ENCODE data around the gene DNAJB1. TPM values are rescaled to one million over a fixed set of nuclear protein-coding genes. Genes with fewer than 3 reads are reported as not detected.

DNAJB1 gene
- total RNA-seq, 3 donors from 2014 or later: 104 to 110 (median 107) TPM

- ATAC-seq: no peak
- no peak overlapping the region for H3K4me3 ChIP-seq
- TF ChIP-seq, protein P1, sequence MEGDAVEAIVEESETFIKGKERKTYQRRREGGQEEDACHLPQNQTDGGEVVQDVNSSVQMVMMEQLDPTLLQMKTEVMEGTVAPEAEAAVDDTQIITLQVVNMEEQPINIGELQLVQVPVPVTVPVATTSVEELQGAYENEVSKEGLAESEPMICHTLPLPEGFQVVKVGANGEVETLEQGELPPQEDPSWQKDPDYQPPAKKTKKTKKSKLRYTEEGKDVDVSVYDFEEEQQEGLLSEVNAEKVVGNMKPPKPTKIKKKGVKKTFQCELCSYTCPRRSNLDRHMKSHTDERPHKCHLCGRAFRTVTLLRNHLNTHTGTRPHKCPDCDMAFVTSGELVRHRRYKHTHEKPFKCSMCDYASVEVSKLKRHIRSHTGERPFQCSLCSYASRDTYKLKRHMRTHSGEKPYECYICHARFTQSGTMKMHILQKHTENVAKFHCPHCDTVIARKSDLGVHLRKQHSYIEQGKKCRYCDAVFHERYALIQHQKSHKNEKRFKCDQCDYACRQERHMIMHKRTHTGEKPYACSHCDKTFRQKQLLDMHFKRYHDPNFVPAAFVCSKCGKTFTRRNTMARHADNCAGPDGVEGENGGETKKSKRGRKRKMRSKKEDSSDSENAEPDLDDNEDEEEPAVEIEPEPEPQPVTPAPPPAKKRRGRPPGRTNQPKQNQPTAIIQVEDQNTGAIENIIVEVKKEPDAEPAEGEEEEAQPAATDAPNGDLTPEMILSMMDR (IDR thresholded peaks at IDR 0.05): no peak
- H3K36me3 ChIP-seq (ENCODE audit: low read depth): no peaks in the 10 kb centered on the region
- no peak for DNase-seq
- intact Hi-C loops (cut with DNase I, micrococcal nuclease): no loop called here
- H3K4me1 ChIP-seq (ENCODE audit: low read depth): peaks cover 34% of the 10 kb centered on the region
- H3K9me3 ChIP-seq: no peaks in the 10 kb centered on the region
Measured at GRCh38 chr19:14476327-14476672, 41.9 kb downstream of the DNAJB1 start.

DNA sequence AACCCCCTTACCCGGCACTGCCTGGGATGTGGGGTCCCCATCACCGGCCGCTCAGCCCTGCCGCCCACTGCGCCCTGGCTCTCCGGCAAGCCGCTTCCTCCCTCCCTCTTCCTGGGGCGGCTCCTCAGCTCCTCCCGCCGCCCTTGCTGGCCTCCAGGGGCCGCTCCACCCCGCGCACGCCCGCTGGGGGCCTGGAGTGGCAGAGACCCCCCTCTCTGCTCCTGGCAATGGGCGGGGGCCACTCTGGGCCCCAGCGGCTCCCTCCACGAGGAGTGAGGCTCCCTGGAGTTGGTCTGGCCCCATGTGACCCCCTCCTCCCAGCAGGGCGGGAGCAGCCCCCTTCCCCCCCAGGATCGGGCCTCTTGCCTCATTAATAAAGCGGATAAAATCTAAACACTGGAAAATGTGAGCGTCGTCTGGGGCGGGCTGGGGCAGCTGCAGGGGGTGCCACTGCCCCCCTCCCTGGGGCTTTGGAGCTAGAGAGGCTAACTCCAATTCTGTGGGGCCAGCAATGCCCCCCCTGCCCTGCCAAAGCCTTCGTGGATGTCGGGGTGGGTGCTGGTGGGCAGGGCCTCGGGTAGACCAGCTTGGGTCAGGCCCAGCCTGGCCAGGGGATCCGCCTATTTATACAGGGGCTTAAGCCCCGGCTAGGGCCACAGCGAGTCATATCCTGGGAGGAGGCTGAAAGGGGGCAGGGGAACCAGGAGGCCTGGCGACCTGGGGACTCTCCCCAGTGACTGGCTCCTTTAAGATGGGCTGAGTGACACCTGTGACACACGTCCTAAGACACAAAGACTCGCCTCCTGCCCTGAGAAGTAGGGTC lies 42.7 kb downstream of the DNAJB1 start, which contains the start of gene PTGER1:
PTGER1 (minus strand) TSS at position 104 of the 823 bp plus-strand sequence. CDS start 1,034 bp downstream, outside the sequence.
- no peaks in the 10 kb centered on the region for H3K36me3 ChIP-seq (ENCODE audit: low read depth)
- no peaks in the 10 kb centered on the region for H3K9me3 ChIP-seq
- peaks cover 34% of the 10 kb centered on the region for H3K4me1 ChIP-seq (ENCODE audit: low read depth)
- ATAC-seq (peak; percentile 56), DNase-seq (peak in 2 of 3 donors; percentile 60)
- no peak within 1 kb of the TSS for H3K4me3 ChIP-seq
- TF ChIP-seq, protein P1 (IDR thresholded peaks at IDR 0.05): no peak
- intact Hi-C loops (cut with DNase I, micrococcal nuclease): no loop called here

GRCh38 chr19:14474827-14475226 lies 43.4 kb downstream of the DNAJB1 start:
- peaks cover 34% of the 10 kb centered on the region for H3K4me1 ChIP-seq (ENCODE audit: low read depth)
- peak; percentile 2 for ATAC-seq
- H3K9me3 ChIP-seq: no peaks in the 10 kb centered on the region
- H3K36me3 ChIP-seq (ENCODE audit: low read depth): no peaks in the 10 kb centered on the region
- no peak overlapping the region for H3K4me3 ChIP-seq
- TF ChIP-seq, protein P1 (IDR thresholded peaks at IDR 0.05): no peak
- intact Hi-C loops (cut with DNase I, micrococcal nuclease): no loop called here
- DNase-seq: peak in 1 of 3 donors; percentile 50

GRCh38 chr19:14473978-14474578 lies 44.1 kb downstream of the DNAJB1 start:
- DNase-seq: peak in 2 of 3 donors; percentile 68 to 70
- H3K36me3 ChIP-seq (ENCODE audit: low read depth): no peaks in the 10 kb centered on the region
- intact Hi-C loops (cut with DNase I, micrococcal nuclease): no loop called here
- H3K9me3 ChIP-seq: no peaks in the 10 kb centered on the region
- H3K4me3 ChIP-seq: no peak overlapping the region
- TF ChIP-seq, protein P1 (IDR thresholded peaks at IDR 0.05): no peak
- peaks cover 34% of the 10 kb centered on the region for H3K4me1 ChIP-seq (ENCODE audit: low read depth)
- ATAC-seq: peak; percentile 50

DNA sequence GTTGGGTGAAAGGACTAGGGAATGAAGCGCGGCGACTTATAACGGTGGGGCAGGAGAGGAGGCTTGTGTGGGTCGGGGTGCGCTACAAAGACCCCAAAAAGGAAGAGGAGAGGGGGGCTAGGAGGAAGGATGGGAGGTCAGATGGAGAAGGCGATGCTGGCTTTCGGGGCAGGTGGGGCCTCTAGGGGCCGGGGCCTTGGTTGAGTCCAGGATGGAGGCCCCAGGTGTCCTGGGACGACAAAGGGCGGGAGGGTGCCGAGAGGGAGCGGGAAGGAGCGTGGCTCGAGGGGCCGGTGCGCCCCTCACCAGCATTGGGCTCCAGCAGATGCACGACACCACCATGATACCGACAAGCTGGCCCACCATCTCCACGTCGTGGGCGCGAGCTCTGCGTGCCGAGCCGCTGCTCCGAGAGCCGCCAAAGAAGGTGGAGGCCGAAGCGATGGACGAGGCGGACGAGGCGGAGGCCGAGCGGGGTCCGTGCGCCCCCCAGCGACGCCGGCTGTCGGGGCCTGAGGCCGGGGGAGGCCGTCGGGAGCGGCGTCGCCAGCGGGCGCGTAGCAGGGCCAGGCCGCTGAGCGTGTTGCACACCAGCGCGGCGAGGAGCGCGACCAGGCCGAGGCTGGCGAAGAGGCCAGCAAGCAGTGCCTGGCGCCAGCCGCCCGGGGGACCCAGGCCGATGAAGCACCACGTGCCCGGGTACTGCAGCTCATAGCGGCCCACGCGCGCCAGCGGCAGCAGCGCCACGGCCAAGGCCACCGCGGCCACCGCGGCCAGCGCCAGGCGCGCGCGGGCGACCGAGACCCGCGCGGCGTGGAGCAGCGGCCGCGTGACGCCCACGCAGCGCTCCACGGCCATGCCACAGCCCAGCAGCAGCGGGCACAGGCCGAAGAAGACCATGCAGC lies 44.9 kb downstream of the DNAJB1 start:
- intact Hi-C loops (cut with DNase I, micrococcal nuclease): no loop called here
- Histone ChIP-seq H3K36me3 (ENCODE audit: low read depth) (no peaks in the 10 kb centered on the region), H3K9me3 (no peaks in the 10 kb centered on the region), H3K4me3 (no peak overlapping the region), H3K4me1 (ENCODE audit: low read depth) (peaks cover 34% of the 10 kb centered on the region)
- TF ChIP-seq, protein P1 (IDR thresholded peaks at IDR 0.05): no peak
- DNase-seq: peak in 1 of 3 donors; percentile 51
- peak; percentile 1 for ATAC-seq

All from mucosa of descending colon (tissue), 3 donors.